Mesothelial cell of epicardium (in vitro differentiated cells): ENCODE data around the gene NFIB. TPM values are rescaled to one million over a fixed set of nuclear protein-coding genes. Genes with fewer than 3 reads are reported as not detected.
A peak's percentile ranks its signal among the peaks of the same experiment; 100 is the strongest.

Experiments used
- DNase-seq, 2 experiments: peaks; one replicate each; pipeline ENCODE4 v3.0.0; 2021; ENCODE audit warnings: low spot score in 2 of 2; ENCODE audit not compliant: unreplicated experiment in 2 of 2
- H3K27ac Mint-ChIP-seq: 2 replicates; pipeline ENCODE4 v1.8.0; 2021; ENCODE audit warnings: mixed read lengths
- H3K27me3 Mint-ChIP-seq: 2 replicates; pipeline ENCODE4 v1.8.0; 2021; ENCODE audit warnings: low read depth, mixed read lengths
- H3K36me3 Mint-ChIP-seq: 2 replicates; pipeline ENCODE4 v1.8.0; 2021; ENCODE audit warnings: mixed read lengths
- H3K4me1 Mint-ChIP-seq: 2 replicates; pipeline ENCODE4 v1.8.0; 2021; ENCODE audit warnings: mixed read lengths
- H3K4me3 Mint-ChIP-seq: 2 replicates; pipeline ENCODE4 v1.8.0; 2021; ENCODE audit warnings: mild to moderate bottlenecking, moderate library complexity, mixed read lengths
- H3K9me3 Mint-ChIP-seq: 2 replicates; pipeline ENCODE4 v1.8.0; 2021; ENCODE audit warnings: mixed read lengths
- total RNA-seq: library from RNA; stranded (reverse); gene quantifications from 3 replicates; pipeline ENCODE4 v1.2.1, GENCODE V29; 2021
- TF ChIP-seq, protein P1 (sequence below): fragments of 200-600 bp; sonication (generic); IDR thresholded peaks from one replicate; pipeline ENCODE4 v1.5.0; 2021; ENCODE audit warnings: antibody characterized with exemption; ENCODE audit not compliant: unreplicated experiment

NFIB gene
- total RNA-seq, 1 donor from 2014 or later: 230 TPM

DNA sequence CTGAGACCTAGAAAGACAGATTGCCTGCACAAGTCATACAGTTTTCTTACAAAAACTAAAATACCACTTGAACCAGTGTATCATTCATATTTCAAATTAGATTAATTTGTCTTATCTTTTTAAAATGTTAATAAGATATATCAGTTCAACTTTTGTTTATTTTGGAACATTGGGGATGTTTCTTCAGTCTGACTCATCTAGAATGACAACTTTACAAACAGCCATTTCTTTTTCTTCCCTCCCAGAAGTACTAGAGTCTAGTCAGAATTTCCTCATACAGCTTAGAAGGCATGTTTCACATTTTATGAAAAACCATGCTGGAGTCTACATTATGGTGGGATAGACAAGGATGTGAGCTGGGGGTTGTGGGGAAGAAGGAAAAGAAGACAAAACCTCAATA, 262.5 kb downstream of the NFIB start:
- Mint-ChIP-seq H3K36me3 (peaks cover 2% of the 10 kb centered on the region), H3K27ac (peak overlapping the region; percentile 72), H3K4me1 (peaks cover 29% of the 10 kb centered on the region), H3K27me3 (no peaks in the 10 kb centered on the region), H3K4me3 (no peak overlapping the region), H3K9me3 (no peaks in the 10 kb centered on the region)
- TF ChIP-seq, protein P1, sequence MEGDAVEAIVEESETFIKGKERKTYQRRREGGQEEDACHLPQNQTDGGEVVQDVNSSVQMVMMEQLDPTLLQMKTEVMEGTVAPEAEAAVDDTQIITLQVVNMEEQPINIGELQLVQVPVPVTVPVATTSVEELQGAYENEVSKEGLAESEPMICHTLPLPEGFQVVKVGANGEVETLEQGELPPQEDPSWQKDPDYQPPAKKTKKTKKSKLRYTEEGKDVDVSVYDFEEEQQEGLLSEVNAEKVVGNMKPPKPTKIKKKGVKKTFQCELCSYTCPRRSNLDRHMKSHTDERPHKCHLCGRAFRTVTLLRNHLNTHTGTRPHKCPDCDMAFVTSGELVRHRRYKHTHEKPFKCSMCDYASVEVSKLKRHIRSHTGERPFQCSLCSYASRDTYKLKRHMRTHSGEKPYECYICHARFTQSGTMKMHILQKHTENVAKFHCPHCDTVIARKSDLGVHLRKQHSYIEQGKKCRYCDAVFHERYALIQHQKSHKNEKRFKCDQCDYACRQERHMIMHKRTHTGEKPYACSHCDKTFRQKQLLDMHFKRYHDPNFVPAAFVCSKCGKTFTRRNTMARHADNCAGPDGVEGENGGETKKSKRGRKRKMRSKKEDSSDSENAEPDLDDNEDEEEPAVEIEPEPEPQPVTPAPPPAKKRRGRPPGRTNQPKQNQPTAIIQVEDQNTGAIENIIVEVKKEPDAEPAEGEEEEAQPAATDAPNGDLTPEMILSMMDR: no peak
- DNase-seq: no peak

DNA sequence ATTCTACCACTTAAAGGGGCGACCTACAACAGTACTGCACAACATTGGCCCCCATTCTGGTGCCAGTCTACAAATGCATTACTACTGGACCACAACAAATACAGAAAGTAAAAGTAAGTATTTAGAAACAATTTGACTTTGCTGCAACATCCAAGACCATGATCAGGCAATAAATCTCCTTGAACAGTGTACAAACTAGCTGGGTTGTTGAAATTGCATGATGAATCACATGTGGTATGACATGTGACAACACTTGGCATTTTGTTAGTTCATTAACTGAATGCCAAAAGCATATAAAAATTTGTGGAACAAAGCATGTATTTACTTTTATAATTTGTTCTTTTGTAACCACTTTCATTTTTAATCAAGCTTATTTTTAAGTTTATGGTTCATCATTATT, 270.5 kb downstream of the NFIB start:
- Mint-ChIP-seq H3K4me3 (no peak overlapping the region), H3K27ac (no peak overlapping the region), H3K27me3 (no peaks in the 10 kb centered on the region), H3K36me3 (no peaks in the 10 kb centered on the region), H3K4me1 (no peaks in the 10 kb centered on the region), H3K9me3 (peaks cover 16% of the 10 kb centered on the region)
- TF ChIP-seq, protein P1: no peak
- no peak for DNase-seq

DNA sequence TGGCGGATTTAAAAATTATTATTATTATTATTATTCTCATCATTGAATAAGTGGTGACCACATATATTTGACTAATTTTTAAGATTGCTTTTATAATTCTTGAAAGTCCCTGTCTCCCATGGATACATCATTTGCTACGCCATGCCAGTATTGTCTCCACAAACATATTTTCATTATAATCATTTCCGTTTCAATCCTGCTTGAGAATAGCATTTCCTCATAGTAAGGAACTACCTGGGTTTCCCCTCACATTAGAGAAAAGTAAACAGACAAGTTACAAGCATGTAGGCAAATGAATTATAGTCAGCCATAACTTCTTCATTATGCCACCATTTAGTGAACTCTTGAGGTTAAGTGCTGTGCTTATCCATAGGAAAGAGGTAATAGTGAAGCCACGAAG, 276.6 kb downstream of the NFIB start:
- H3K27ac Mint-ChIP-seq: no peak overlapping the region
- H3K36me3 Mint-ChIP-seq: no peaks in the 10 kb centered on the region
- TF ChIP-seq, protein P1: no peak
- H3K4me1 Mint-ChIP-seq: peaks cover 28% of the 10 kb centered on the region
- peaks cover 12% of the 10 kb centered on the region for H3K9me3 Mint-ChIP-seq
- H3K4me3 Mint-ChIP-seq: no peak overlapping the region
- no peak for DNase-seq
- no peaks in the 10 kb centered on the region for H3K27me3 Mint-ChIP-seq

DNA sequence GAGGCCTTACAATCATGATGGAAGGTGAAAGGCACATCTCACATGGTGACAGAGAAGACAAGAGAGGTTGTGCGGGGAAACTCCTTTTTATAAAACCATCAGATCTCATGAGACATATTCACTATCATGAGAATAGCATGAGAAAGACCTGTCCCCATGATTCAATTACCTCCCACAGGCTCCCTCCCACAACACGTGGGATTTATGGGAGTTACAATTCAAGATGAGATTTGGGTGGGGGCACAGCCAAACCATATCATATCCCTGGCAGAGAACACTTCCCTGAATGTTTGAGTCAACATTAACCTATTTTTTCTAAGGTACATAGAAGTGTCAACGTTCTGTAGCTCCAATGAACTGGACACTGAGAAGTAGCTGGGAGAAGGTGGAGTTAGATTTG, 280.9 kb downstream of the NFIB start:
- Mint-ChIP-seq H3K4me3 (no peak overlapping the region), H3K36me3 (no peaks in the 10 kb centered on the region), H3K27me3 (no peaks in the 10 kb centered on the region), H3K9me3 (no peaks in the 10 kb centered on the region), H3K4me1 (peaks cover 62% of the 10 kb centered on the region), H3K27ac (peak overlapping the region; percentile 96)
- TF ChIP-seq, protein P1: no peak
- DNase-seq: no peak
